HG03442 (cell line): ENCODE measurements around the gene TIMP2.
"Not testable (repeated sequence)": the region's sequence is repeated elsewhere in the genome, so short reads cannot be mapped to it uniquely, and the experiment has no call there.

ENCODE experiments used
- ATAC-seq: cut with Tn5 transposase; IDR thresholded peaks from one replicate; pipeline ENCODE4 v1.9.1; 2021; ENCODE audit warnings: mild to moderate bottlenecking, moderate library complexity; ENCODE audit not compliant: unreplicated experiment

The TIMP2 gene

DNA sequence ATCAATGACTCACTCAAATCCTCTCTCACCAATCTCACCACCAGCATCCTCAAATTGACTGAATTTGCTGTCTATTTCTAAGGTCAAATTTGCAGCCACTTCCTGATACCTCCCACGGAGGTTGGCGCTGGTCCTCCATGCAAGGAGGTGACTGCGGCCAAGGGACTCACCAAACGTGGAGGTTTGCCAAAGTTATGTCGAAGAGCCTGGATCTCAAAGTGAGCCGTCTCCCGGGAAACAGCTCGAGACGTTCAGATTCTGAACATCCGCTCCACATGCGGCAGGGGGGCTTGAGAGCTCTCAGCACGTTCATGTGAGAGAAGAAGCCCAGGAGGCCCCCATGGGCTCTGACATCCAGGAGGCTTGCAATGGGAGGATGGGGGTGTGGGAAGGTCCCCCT is 31.9 kb upstream of the TIMP2 start:
- no peak for ATAC-seq

DNA sequence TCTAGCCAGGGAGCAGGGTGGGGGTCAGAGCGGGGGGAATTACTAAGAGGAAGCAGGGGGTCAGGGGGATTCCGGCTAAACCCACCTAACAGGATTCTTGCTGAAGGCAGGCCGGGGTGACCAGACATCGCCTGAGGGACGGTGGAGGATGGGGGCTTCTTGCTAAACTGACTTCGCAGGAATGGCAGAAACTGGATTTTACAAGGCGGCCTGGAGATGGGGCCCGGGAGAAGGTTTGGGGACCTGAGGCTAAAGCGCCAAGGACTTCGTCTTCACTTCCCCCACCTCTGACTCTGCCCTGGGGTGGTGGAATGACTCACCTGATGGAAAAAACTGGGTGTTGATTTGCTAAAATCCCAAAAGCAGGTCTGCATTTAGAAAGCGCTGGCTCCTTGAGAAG is 31.1 kb upstream of the TIMP2 start:
- no peak for ATAC-seq

DNA sequence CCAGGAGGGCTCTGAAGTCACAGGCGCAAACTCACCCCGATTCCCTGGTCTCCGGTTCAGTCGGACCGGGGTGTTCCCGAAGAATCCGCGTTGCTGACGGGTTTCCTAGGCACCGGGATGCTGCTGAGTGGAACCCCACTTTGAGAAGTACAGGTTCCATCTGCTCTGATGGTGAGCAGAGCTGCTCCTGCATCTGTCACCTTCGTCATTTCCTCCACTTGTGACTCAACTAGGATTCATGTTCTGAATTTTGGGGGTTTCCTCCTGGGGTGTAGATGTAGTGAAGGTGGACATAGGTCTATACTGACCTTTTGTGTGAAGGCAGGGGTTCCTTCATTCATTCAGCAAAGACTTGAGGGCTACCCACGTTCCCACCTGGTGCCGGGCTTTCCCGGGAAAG is 29.5 kb upstream of the TIMP2 start:
- no peak for ATAC-seq

DNA sequence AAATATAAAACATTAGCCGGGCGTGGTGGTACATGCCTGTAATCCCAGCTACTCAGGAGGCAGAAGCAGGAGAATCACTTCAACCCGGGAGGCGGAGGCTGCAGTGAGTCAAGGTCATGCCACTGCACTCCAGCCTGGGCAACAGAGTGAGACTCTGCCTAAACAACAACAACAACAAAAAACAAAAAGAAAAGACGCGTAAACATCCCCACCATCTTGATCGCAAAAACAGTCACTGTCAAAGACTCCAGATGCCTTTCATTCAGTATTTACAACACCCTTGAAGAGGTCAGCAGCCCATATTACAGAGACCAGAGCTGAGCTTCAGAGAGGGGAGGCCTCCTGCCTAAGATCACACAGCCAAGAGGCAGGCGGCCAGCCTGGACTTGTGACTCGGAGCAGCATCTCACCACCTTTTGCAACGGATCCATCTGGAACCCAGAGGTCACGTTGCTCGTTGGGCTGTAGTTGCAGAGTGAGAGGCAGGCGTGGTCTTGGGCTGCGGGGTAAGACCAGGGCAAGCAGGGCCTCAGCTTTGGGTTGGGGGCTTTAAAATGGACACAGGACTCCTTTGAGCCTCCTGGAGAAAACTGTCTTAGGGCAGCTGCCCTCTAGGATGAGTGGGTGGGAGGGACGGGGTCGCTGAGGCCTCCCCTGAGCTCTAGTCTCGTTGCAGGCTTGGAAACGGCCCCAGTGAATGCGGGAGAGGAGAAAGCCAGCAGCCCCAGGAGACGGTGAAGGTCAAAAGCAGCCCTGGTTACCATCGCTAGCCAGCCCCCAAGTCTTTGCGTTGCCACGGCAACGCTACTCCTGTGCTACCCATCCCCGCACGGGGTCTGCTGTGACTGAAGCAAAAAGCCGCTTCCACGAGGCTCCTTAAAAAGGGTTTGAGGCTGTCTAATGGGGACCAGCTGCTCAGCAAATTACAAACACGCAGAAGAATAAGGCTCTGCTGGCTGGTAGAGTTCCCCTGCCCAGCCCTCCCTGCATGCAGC is 28.5 kb upstream of the TIMP2 start:
- ATAC-seq = no peak

DNA sequence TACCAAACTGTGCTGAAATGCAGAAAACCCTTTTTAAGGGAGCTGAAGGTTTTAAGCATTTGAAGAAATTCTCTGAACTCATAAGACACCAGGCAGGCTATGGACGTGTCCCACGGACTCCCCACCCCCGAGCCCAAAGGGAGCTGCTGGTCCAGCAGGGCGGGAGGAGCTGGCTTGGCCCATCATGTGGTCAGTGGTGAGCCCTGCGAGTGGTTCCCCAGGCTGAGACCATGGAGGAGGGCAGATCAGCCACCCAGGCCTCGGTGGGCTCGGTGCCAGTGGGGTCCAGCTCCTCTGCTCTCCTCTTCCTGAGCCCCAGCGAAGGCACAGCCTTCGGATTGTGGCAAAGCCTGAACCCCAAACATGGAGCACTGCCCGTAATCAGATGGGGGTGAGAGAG is 27.5 kb upstream of the TIMP2 start:
- ATAC-seq = no peak

DNA sequence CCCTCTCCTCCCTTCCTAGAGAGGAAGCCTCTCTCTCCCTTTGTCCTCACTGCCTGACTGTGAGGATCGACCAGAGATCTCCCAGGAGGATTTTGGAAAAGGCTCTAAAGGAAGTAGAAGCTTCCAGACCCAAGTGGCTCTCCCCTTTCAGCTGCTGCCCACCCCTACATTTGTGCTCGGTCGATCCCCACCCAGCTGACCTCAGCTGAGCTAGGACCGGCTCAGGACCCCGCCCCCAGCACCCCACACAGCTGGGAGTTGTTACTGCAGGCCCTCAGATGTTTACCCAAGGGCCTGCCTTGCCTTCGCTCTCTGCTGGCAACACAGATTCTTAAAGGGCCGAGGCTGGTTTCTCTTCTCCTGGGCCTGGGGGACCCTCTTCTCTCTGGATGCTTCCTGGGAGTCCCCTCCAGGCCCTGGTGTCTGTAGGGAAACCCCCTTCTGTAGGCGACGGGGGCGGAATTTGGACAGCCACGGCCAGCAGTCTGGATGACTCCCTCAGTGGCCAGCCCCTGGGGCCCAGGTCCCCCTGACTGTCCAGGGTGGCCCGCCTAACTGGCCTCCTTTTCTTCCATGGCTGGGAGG is 26.9 kb upstream of the TIMP2 start:
- no peak for ATAC-seq

DNA sequence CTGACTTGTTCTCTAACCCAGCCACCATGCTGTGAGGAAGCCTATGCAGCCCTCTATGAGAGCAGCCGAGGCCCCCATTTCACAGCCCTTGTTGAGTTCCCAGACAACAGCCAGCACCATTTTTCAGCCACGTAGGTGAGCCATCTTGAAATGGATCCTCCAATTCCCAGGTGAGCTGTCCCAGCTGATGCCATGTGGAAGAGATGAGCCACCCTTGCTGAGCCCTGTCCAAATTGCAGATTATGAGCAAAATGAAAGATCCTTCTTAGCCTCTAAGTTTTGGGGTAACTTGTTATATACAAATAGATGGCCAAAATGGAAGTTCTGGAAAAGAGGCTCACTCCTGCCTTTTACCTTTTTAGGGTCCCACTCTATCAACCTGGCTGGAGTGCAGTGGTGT is 25.7 kb upstream of the TIMP2 start:
- ATAC-seq = no peak

DNA sequence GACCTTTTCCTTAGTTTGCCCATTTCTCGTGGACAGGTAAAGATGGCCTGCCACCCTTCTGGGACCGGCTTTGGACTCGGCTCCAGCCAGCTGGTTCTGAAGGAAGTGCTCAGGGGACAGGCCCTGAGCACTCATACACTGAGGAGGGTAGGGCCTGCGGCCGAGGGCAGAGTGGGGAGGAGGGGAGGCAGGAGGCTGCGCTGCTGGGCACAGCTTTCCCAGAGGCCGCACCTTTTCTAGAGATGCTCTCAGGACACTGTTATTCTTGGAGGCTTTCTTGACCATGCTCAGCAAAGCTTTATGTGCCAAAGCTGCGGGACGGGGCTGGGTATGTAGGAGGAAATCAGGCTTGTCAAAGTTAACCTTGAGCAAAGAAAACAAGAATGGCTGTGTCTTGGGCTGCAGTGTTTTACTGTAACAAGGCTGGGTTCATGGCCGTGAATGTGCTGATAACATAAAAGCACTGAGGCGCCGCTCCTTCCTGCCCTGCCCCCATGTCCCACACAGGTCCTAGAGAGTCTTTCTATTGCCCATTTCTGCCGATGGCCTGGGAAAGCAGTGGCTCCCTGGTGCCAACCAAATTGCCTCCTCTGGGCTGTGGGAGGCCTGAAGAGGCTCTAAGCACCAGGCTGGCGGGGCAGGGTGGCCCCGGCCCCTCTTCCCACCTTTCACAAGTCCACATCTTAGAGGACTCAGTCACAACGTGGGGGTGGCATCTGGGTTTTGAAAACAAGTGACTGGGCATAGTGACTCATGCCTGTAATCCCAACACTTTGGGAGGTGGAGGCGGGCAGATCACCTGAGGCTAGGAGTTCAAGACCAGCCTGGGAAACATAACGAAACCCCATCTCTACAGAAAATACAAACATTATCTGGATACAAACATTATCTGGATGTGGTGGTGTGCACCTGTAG is 22.3 kb upstream of the TIMP2 start:
- no peak for ATAC-seq

DNA sequence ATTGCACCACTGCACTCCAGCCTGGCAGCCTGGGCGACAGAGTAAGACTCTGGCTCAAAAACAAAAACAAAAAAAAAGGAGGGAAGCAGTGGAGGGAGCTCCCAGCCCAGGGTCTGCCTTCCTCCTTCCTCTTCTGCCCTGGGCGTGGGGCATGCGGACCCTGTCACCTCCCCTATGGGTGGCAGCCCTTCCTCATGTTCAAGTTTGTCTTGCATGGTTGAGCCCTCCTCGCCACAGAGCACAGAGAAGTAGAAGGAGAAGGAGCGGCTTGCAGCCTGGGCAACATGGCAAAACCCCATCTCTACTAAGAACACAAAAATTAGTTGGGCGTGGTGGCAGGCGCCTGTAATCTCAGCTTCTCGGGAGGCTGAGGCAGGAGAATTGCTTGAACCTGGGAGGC is 21.4 kb upstream of the TIMP2 start:
- no peak for ATAC-seq

DNA sequence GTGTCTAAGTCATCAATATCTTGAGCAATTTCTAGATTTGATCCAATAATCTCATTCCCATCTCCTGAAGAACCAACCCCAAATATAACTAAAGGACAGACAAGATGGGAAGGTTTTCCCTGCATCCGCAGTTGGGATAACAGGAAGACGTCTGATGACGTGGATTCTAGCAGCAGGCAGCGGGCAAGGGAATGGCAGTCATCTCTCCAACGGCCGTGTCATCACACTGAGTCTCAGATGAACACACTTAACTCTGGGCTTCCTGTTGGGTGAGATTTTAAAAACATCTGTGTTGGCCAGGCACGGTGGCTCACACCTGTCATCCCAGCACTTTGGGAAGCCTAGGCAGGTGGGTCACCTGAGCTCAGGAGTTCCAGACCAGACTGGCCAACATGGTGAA is 20.9 kb upstream of the TIMP2 start:
- no peak for ATAC-seq

DNA sequence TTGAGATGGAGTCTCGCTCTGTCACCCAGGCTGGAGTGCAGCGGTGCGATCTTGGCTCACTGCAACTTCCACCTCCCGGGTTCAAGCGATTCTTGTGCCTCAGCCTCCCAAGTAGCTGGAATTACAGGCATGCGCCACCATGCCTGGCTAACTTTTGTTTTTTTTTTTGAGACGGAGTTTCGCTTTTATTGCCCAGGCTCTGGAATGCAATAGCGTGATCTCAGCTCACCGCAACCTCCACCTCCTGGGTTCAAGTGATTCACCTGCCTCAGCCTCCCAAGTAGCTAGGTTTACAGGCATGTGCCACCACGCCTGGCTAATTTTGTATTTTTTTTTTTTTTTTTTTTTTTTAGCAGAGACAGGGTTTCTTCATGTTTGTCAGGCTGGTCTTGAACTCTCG is 20.3 kb upstream of the TIMP2 start:
- ATAC-seq = not testable (repeated sequence)

DNA sequence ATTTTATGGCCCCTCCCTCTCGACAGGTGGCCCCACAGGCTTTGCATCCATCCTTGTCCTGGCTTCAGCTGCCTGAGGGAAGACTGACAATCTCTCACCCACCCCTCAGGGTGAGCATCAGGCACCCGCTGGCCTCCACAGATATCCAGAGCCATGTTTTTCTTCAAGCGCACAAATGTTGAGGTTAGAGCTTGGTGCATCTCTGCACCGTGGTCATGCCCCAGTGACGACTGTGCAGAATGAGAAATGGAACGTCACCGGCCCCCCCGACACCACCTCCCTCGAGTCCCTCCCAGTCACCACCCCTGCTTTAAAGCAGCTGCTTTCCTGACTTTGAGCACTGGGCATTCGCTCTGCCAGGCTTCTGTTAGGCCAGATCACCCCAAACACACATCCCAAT is 19.8 kb upstream of the TIMP2 start:
- no peak for ATAC-seq

DNA sequence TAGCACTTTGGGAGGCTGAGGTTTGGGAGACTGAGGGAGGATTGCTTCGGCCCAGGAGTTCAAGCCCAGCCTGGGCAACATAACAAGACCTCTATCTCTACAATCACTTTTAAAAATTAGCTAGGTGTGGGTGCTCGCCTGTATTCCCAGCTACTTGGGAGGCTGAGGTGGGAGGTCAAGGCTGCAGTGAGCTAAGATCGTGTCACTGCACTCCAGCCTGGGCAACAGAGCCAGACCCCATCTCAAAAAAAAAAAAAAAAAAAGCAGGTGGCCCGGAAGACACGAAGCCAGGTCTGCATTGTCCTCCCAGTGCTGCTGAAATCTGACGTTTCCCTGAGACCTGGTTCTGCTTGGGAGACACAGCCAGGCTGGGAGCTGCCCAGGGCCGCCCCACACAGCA is 18.8 kb upstream of the TIMP2 start:
- ATAC-seq = no peak

DNA sequence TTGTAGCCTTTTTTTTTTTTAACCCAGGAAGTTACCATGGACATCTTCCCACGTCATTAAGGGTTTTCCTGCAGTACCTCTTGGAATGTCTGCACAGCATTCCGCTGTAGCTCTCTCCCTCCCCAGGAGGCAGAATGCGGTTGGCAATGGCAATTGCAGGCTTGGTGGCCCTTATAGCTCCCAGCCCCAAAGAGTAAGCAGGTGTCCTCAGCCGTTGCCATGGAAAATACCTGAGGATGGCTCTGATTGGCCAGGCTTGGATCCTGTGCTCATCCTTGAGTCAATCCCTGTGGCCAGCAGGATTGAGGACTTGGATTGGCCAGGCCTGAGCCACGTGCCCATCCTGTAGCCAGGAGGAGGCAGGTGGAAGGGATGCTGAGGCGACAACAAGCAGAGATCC is 15.5 kb upstream of the TIMP2 start:
- no peak for ATAC-seq

DNA sequence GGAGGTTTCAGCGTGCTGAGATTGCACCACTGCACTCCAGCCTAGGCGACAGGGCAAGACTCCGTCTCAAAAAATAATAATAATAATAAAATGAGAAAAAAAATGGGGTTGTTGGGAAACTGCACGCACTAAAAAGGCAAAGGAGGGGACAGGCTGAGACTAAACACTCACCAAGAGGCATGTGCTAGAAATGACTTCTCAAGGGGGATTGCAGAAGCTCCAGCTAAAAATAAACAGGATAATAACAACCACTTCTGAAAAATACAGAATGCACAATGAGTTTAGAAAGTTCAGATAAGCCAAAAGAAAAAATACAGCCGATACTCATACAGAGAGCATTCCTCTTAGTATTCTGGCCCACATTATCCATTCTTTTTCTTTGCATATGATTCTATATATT is 15.1 kb upstream of the TIMP2 start:
- ATAC-seq = no peak

DNA sequence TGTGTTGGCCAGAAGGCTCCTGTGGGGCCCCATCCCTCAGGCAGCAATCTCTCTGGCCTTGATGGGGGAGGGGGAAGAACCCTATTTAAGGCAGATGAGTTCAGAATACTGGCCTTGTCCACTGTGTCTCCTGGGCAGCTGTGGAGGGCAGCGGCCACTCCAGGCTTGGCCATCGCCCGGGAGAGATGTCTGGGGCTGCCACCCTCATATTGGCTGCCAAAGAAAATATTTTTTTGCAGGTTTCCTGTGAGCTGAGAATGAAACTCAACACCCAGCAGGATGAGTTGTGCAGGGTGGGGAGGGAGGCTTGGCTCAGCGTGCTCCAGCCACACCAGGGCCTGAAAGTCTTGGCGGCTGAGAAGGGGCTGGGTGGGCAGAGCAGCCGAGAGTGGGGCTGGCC is 14.4 kb upstream of the TIMP2 start:
- no peak for ATAC-seq

DNA sequence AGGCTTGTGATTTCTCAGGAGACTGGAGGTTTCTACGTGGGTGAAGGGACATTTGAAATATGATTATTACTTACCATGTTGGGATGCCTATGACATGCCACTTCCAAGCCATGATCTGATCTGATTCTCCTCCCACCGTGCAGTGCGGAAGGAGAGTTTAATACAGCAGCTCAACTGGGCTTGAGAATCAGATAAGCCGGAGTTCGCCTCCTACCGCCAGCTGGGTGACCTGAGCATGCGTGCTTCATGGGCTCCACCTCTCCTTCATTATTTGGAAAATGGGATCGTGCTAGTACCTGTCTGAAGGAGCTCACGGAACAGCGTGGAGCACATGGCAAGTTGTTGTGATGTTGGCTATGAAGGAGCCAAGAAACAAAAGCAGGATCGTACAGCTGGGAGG is 12.4 kb upstream of the TIMP2 start:
- no peak for ATAC-seq

DNA sequence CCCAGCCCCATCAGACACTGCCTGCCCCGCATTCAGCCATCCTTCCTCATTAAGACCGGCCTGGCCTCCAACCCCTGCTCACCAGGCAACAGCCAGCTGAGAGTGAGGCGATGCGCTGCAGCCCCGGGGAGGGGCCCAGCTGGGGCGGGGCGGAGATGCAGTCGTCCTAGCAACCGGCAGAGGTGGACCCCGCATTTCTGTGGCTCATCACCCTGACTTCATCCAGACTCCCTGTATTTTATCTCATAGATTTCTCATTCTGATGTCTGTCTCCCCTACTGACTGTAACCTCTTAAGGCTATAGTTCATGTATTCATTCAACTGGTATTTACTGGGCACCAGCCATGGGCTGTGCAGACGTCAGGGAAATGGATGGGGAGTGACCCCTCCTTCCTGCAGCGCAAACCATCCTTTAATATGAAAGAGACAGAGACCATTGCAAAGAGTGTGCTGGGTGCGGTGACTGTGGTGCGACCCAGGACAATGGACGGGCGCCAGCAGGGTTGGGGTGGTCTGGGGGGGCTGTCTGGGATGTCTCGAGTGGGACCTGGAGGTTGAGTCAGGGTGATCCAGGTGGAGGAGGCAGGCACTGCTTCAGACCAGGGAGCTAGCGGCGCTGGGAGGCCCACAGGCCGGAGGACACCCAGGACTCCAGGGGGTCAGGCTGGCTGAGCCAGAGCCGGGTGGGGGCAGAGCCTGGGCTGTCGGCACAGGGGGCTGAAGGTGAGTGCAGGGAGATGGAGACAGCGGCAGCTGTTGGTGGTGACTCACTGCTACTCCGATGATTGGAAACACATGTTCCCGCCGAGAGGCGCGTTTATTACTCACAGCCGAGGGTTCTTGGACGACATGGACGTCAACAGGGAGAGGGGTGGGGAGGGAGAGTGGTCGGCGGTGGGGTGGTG is 10.5 kb upstream of the TIMP2 start:
- no peak for ATAC-seq

DNA sequence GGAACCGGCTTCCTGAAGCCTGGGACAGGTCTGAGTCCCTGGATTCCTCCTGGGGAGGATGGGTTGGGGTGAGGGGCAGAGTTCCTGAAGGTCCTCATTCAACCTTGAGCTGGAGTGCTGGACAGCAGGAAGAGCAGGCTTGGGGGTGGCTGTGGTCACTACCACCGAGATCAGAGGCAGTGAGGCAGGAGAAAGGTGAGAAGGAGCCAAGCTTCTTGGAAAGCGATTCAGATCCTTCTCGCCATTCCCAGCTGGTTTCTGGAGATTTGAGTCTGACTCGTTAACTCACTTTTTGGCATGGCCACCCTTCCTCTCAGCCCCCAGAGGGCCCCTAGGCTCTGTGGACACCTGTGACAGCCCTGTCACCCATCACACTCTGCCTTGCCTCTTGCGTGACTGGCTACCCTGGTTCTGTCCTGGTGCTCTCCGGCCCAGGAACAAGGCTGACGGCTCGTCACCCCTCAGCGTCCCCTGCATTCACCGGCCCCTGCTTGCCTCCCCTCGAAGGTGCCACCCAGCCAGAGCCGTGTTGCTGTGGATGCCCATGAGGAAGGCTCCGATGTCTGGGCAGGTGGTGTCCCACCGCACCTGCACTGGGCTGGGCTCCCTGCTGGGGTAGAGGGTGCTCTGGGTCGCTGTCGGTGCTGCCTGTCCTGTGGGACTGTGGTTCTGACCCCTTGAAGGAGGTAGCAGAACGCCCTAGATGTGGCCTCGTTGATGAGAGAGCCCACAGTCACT is 9.7 kb upstream of the TIMP2 start:
- no peak for ATAC-seq
